Stimulated activated CD8-positive, alpha-beta memory T cell treated with anti-CD3 and anti-CD28 coated beads, Interleukin-12 subunit alpha, Interleukin-12 subunit beta, amount 100 ng/mL, for 4 hours (primary cell): ENCODE measurements around the gene SAYSD1.

Source experiments
- DNase-seq: peaks from one replicate; pipeline ENCODE4 v3.0.0-alpha.2; 2020; ENCODE audit warnings: low read depth

SAYSD1 gene

DNA sequence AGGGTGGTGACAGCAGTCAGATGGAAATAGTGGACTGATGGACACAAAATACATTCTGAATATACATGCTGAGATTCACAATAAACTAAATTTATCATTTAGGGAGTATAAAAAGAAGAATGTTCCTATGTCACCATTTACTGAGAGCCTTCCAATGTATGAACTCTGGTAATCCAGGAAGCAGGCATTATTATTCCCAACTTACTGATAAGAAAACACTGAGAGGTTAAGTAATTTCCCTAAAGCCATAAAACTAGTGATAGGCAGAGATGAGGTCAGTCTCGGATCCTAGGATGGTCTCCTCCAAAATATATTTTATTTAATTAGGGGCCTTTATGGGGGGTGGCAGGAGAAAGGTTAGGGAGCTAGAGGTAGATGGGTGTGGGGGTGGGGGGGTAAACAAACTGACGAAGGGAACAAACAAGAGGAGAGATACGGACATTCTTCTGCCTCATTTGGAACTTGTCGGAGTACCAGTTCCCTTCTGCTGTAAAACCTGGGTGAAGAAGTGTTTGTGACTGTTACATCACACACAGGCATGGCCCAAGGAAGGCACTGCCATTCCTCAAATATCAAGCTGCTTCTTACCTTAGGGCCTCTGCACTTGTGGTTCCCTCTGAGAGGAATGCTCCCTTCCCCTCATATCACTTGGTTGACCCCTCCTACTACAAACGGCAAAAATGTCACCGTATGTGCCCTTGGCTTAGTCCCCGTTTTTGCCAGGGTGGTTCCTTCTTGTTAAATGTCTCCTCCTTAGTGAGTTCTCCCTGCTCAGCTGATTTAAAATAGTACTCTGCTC is 6.7 kb downstream of the SAYSD1 start:
- DNase-seq = no peak

DNA sequence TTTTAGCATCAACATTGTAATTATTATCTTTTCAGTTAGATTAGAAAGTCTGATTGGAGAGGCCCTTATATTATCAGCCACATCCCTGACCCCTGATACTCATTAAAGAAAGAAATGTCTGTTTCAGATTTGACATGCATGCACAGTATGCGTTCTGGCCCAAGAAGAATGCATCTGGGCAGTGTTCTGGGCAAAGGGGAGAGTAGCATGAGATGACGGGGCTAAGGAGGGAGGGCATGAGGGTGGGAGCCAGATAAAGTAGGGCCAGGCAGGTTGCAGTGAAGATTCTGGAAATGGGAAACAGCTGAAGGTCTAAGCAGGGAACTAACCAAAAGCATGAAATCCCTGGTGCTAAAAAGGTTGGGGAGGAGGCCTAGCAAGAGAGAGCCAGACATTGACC is 7.3 kb downstream of the SAYSD1 start:
- no peak for DNase-seq

DNA sequence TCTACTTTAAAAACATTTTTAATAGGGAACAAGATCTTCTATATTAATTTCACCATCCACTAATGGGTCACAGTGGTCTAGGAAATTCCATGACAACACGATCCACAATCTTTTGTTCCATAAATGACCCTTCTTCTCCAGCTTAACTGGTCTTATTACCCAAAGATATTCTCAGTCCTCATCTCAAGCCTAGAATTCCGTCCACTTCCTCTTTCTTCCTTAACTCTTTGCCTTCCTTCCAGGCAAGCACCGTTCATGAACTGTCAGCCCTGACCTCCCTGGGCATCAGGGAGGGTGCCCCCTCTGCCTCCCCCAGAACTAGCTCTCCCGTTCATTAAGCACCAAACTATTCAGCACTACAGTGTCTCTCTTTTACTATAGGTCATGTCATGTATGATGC is 8.0 kb downstream of the SAYSD1 start:
- no peak for DNase-seq

DNA sequence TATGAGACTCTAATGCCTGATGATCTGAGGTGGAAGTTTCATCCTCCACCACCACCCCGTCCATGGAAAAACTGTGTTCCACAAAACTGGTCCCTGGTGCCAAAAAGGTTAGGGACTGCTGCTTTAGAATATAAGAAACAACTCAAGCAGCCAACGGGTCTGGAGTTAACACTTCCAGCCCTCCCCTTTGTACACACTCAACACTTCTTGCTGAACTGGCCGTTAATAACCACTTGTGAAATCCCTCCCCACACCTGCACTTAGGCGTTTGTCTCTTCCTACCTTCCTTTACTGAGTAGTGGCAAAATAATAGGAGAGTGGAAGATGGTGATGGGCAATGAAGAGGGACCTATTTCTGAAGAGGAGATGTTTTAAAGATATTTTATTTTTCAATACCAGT is 10.5 kb downstream of the SAYSD1 start:
- DNase-seq = no peak

DNA sequence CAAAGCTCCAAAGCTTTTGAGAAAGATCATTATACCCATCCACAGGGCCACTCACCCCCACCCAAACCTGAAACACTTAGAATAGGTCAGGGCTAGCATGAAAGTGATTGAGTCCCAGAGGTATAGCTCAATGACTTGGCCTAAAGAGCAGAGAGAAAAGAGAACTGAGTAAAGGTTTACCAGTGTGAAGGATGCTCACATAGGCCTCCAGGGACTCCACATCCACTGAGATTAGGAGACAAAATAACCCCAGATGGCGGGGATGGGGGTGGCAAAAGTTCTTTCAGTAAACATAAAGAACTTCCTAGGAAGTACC is 12.2 kb downstream of the SAYSD1 start:
- DNase-seq = no peak

DNA sequence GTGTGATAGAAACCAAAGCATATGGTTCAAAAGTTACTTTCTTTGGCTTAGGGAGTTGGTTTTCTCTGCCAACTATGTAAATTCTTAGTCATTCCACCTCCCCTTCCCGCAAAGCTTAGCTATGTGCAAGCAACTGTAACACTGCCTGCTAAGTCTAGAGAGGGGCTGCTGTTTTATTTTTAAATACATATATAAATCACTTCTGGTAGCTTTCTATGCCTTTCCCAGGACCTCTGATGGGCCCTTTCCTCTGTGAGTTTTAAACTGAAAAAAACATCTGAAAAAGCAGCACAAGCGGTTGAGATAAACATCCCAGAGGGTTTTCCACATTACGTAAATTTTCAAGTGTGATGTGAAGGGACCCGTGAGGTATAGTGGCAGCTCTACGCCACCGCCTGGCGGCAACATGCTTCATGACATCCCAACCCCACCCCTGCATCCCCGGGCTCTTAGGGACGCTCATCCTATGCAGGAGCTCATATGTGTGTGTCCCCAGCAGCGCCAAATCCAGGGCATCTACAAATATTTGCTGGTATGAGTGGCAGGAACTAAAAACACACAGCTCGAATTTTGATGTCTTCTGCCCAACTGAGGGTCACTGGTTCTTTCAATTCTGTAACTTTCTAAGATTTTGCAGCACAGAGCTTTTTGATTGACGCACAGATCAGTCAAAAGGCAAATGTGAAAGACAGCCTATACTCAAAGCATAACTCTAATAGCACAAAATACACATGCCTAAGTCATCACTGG is 12.7 kb downstream of the SAYSD1 start:
- no peak for DNase-seq

DNA sequence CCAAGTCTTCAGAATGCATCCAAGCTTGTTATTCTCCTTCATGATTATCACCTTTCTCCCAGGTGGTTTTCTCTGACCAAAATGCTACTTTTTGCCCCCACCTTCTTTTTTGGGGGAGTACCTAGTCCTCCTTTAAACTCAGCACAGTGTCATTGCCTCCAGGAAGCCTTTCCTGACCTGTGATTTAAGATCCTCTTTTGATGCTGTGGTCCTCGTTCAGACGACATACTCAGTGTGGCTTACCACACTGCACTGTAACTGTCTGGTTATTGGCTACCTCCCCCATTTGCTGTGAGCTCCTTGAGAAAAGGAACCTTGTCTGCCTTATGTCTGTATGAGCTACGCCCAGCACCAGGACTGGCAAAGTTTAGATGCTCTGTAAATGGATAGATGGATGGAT is 14.6 kb downstream of the SAYSD1 start:
- DNase-seq = no peak

DNA sequence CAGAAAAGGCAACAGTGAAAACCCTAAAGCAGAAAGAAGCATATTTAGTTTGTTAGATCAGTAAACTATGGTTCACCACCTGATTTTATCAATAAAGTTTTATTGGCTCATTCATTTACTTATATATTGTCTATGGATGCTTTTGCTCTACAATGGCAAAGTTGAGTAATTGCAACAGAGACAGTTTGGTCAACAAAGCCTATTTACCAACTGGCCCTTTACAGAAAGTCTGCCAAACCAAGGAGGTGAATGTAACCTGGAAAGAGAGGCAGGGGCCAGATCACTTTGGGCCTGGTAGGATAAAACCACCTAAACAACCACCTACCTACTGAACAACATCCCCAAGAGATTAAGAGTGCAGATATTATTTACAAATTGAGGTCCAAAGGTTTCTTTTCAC is 19.4 kb downstream of the SAYSD1 start:
- DNase-seq = no peak

DNA sequence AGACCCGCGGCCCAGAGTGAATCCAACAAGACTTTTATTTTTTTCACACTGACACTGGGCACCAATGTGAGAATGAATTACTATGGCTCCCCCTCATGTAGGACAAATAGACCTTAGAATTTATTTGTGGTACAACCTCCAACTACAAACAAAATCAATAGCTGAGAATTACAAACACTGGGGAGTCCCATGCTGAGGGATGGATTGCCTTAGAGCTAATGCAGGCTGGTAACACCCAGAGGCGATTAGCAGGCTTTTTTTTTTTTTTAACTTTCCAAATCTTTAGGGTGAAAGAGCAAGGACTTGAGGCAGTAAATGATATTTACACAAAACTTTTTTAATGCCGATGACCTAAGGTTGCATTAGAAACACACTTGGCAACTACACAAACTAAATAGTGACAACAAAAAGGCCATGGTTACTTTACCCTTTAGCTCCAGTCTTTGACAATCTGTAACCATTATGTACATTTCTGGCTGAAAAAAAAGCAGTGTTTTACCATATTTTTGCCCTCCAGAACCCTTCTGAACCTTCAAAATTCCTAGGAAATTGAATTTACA is 21.8 kb downstream of the SAYSD1 start:
- DNase-seq = no peak

DNA sequence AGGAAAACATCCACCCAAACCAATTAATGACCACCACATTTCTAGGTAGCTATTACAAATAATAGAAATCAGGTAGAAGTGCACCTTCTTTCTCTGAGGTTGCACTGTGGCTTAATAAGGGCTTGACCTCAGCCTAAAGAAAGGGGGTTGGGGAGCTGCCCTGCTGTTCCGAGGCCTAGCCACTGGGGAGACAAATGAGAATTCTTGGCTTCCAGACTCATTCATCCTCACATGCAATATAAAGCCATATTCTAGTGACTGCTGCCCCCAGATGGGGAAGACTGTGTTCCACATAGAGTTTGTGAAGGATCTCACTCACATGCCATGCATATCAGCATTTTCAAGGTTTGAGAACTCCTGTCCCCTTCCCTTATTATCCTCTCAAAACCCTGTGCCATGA is 22.9 kb downstream of the SAYSD1 start:
- DNase-seq = no peak

DNA sequence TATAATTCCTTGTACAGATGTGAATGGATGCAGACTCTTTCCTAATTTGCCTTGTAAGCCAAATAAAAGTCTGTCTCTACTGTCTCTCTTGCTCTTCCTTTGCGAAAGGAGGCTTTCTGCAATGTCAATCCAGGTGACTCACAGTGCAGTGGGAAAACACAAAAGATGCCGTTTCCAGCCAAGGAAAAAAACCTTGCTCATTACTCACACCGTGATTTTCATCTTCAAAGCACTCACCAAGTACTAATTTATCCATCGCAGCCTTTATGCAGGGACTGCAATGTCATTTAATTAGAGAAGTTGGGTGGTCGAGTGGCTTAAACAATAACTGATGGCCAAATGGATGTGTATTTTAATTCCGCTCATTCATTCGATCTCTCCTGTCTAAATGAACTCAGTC is 23.8 kb downstream of the SAYSD1 start:
- no peak for DNase-seq

DNA sequence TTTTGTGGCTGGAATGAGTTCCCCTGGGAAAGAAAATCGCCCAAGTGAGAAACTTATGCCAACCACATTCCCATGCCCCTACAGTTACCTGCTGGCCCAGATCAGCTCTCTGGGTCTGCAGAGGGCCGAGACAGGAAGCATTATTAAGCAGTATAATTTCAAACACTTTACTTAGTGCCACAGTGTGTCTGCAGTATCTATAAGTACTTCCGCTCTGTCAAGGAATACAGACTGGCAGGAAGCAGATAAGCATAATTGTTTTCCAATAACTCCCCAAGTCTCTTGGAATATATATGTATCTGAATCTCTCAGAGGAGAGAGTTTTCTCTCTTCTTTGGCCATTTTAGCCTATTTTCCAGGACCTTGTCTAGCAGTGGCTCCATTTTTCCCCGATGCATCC is 24.9 kb downstream of the SAYSD1 start:
- DNase-seq = no peak

DNA sequence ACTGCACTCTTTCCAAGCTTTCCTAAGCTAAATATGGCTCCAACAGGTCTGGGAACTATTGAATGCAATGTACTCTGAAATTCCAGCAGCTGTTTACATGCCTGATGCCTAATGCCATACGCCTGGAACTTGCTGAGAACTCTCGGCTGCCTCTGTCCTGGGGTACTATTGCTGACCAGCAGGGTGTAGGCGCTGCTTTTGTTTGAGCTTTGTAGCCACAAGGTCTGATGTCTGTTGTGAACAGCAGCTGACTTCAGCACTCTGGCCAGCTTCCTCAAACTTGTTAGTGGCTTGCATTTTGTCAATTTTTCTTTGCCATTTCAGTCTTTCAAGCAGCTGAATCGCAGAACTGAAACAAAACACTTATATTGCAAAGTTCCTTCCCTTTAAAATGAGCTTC is 26.7 kb downstream of the SAYSD1 start:
- DNase-seq = no peak

DNA sequence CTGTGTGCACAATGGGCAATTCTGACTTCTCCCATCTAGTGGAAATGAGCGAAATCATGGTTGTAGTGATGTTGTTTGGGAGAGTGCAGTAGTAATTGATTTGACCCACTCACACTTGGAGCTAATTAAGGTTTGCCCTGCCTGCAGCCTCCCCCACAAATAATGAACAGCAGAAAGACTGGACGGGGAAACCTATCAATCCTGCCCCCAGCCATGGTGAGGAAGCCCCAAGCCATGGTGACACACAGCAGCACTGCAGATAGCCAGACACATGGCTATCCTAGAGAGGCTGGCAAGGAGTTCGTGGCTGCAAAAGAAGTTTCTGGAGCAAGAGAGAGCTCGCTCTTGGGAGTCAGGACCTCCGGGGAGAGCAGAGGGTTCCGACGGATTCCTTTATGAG is 27.8 kb downstream of the SAYSD1 start:
- DNase-seq = no peak

DNA sequence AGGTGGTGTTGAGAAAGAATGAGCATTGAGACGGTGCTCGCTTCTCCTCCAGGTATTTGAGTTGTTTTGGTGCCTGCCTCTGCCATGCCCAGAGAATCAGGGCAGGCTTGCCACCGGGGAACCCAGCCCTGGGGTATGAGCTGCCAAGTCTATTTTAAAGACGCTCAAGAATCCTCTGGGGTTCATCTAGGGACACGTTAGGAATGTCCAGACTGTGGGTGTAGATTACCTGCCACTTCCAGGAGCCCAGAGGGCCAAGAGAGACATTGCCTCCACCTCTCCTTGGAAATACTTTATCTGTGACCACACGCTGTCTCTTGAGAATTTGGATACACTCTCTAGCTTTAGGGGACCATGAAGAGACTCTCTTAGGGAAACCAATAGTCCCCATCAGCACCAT is 28.3 kb downstream of the SAYSD1 start:
- no peak for DNase-seq

DNA sequence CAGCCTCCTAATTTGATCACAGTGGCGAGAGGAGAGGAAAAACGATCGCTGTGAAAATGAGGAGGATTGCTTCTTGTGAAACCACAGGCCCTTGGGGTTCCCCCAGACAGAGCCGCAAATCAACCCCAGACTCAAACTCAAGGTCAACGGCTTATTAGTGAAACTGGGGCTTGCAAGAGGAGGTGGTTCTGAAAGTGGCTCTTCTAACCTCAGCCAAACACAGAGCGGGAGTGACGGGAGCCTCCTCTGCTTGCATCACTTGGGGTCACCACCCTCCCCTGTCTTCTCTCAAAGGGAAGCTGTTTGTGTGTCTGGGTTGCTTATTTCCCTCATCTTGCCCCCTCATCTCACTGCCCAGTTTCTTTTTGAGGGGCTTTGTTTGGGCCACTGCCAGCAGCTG is 28.7 kb downstream of the SAYSD1 start:
- DNase-seq = no peak

DNA sequence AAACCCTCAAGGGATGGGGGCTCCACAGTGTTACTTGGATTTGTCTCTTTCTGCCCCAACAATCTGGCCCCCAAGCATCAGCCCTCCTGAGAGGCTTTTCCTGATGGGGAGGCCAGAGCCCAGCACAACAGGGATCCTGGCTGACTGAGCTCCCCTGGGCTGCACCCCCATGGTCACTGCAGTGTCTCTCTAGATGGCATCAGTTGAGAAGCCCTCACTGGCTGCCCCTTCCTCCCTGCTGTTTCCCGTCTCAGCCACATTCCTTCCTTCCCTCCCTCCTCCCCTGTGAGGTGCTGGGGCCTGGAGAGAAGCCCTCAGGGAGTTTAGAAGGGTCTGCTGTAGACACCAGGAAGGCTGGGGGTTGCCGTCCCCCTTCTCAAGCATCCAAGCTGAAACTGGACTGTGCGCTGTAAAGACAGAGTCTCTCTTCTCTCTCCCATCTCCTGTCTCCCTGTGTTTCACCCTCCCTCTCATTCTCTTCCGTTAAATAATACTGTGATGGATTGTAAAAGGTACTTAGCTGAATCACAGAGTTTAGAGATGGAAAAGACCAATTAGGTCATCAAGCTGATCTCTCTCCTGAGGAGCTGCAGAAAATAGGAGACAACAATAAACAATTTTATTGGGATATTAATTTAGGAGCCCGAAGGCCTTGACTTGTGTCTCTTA is 29.7 kb downstream of the SAYSD1 start:
- no peak for DNase-seq

DNA sequence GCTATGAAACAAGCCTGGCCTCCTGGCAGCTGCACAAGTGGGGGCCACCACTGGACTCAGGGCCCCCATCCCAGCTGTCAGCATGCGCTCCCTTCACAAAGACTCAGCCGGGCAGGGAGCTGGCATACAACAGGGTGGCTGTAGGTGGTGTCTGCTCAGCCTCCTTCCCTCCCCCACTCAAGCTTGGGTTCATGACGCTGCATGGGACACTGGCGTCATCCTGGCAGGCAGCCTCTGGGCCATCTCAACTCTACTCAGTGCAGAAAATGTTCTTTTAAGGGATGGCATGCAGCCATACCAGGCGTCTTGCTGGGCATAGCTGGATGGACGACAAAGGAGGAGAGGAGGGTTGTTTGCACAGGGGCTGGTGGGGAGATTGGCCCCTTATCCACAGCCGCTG is 30.5 kb downstream of the SAYSD1 start:
- DNase-seq = no peak

DNA sequence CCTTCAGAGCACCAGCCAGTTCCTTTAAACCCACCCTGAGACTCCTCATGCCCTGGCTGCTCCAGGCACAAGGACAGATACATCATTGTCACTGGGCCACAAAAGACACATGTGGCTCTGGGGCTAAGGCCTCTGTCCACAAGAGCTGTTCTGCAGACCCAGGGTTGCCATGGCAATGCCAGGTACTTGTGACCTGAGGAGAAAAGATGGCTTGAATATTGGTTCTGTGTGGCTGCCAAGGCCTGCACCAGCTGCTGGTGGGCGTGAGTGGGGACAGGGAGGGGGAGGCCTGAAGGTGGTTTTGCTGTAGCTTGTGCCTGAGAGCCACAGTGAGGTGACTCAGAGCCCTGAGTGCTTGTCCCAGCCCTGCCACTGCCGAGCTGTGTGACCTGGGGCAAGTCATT is 31.8 kb downstream of the SAYSD1 start:
- DNase-seq = no peak

DNA sequence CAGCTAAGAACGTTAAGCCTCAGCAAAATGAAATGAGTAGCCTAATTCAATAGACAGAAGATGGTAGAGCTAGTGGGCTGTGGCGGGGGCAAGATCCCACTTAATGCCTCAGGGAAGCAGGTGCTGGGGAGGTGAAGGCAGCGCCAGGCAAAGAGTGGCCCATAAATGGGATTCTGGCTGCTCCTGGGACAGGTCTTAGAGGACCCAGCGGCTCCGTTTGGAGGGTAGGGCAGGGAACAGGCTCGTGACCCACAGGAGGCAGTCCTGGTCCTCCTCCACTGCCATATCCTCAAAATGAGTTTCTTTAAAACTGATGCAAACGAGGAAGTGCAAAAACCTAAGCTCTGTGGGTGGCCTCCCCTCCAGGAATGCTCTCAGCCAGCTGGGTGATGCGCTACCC is 32.7 kb downstream of the SAYSD1 start:
- no peak for DNase-seq

DNA sequence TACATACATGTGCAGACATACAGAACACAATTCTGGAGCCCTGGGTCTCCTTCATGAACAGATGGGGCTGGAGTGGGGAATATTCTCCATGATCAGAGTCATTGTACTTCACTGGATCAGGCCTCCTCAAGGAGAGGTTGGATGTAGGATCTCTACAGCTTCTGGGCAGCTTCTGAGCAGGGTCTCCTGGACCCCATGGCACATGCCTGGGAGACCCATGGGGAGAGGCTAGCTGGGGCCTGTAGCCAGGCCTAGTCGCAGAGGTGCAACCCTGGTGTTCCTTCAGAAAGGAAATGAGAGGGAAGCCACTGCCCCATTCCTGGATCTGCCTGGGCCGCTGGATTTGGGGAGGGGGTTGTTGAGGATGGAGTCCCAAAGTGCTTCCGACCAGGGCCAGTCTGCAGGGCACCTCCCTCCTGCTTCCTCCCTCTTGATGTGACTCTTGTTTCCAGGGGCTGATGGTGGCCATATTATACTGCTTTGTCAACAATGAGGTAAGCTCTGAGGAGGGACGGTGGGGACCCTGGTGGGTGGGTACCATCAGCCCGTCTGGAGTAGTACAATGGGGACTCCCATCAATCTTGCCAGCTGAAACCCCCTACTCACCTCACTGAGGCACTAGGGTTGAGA is 34.6 kb downstream of the SAYSD1 start:
- no peak for DNase-seq
